A549 (cell line): Measurements from ENCODE around the gene HMCN1.

Experiments used
- CEBPB ChIP-seq, 2 experiments: fragments of >200 bp in 1 of 2; sonication (Bioruptor Twin) in 1 of 2; formaldehyde crosslinking in 1 of 2; IDR thresholded peaks; 2 replicates each; pipeline ENCODE4 v1.6.1; 2012 to 2016
- CTCF ChIP-seq: fragments of >200 bp; sonication (Bioruptor Twin); formaldehyde crosslinking; IDR thresholded peaks from 3 replicates; pipeline ENCODE4 v1.5.1; 2016
- EP300 ChIP-seq, 2 experiments: fragments of >200 bp; sonication (Bioruptor Twin); formaldehyde crosslinking; IDR thresholded peaks; 2 replicates in 1 of 2; 3 replicates in 1 of 2; pipeline ENCODE4 v1.6.1; 2016 to 2017
- ESRRA ChIP-seq: fragments of 150-350 bp; IDR thresholded peaks from 2 replicates; pipeline ENCODE4 v1.6.1; 2014; ENCODE audit warnings: mild to moderate bottlenecking, low read length, borderline replicate concordance
- HEYL ChIP-seq: fragments of 250-450 bp; sonication (Bioruptor Pico); IDR thresholded peaks from 2 replicates; pipeline ENCODE4 v1.8.0; 2021; ENCODE audit warnings: mild to moderate bottlenecking, moderate library complexity
- MAX ChIP-seq: IDR thresholded peaks from 2 replicates; pipeline ENCODE4 v1.6.1; 2012
- PBX3 ChIP-seq: IDR thresholded peaks from 2 replicates; pipeline ENCODE4 v1.6.1; 2012
- REST ChIP-seq: fragments of 200-600 bp; sonication (generic); IDR thresholded peaks from 2 replicates; pipeline ENCODE4 v1.6.1; 2016; ENCODE audit warnings: antibody characterized with exemption, mild to moderate bottlenecking, moderate library complexity
- TP53 ChIP-seq: fragments of 250-450 bp; sonication (Bioruptor Pico); IDR thresholded peaks from 2 replicates; pipeline ENCODE4 v1.5.0; 2021; ENCODE audit warnings: mild to moderate bottlenecking, moderate library complexity
- USF2 ChIP-seq: fragments of 450-650 bp; IDR thresholded peaks from 2 replicates; pipeline ENCODE4 v1.6.1; 2014; ENCODE audit warnings: antibody characterized with exemption

GRCh38 chr1:185812934-185813333, 78.7 kb downstream of the HMCN1 start:
- no peak for TF ChIP-seq MAX
- TF ChIP-seq EP300 (IDR thresholded peaks at IDR 0.05) = no peak
- no peak for TF ChIP-seq TP53 (CRISPR knock-in tag)
- no peak for TF ChIP-seq CTCF
- no peak for TF ChIP-seq USF2
- no peak for TF ChIP-seq PBX3
- no peak for TF ChIP-seq ESRRA
- TF ChIP-seq REST = no peak
- no peak for TF ChIP-seq HEYL (CRISPR knock-in tag)
- no peak for TF ChIP-seq CEBPB (IDR thresholded peaks at IDR 0.05)
